Measurements from ENCODE around the gene MPLKIP.
"Not testable (repeated sequence)": the region's sequence is repeated elsewhere in the genome, so short reads cannot be mapped to it uniquely, and the experiment has no call there.

DNA sequence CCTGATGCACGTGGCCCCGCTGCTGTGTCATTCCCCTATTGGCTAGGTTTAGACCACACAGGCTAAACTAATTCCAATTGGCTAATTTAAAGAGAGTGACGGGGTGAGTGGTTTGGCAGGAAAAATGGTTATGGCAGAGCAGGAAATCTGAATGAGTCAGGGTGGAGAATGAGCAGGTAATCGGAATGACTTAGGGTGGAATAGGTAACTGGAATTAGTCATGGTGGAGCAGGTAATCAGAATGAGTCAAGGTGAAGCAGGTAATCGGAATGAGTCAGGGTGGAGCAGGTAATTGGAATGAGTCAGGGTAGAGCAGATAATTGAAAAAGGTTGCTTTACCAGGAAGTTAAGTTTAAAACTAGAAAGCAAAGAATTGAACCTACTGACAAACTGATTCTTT lies 7.5 kb upstream of the MPLKIP start:
- not testable (repeated sequence) for TF ChIP-seq POLR2A (IDR thresholded peaks at IDR 0.05; ENCODE audit: low read depth); EP300 (IDR thresholded peaks at IDR 0.05); POLR2AphosphoS5 (IDR thresholded peaks at IDR 0.05)
- TF ChIP-seq, protein P1, sequence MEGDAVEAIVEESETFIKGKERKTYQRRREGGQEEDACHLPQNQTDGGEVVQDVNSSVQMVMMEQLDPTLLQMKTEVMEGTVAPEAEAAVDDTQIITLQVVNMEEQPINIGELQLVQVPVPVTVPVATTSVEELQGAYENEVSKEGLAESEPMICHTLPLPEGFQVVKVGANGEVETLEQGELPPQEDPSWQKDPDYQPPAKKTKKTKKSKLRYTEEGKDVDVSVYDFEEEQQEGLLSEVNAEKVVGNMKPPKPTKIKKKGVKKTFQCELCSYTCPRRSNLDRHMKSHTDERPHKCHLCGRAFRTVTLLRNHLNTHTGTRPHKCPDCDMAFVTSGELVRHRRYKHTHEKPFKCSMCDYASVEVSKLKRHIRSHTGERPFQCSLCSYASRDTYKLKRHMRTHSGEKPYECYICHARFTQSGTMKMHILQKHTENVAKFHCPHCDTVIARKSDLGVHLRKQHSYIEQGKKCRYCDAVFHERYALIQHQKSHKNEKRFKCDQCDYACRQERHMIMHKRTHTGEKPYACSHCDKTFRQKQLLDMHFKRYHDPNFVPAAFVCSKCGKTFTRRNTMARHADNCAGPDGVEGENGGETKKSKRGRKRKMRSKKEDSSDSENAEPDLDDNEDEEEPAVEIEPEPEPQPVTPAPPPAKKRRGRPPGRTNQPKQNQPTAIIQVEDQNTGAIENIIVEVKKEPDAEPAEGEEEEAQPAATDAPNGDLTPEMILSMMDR (IDR thresholded peaks at IDR 0.05) = not testable (repeated sequence)
